Measurements from ENCODE around the gene WNK2. TPM values are rescaled to one million over a fixed set of nuclear protein-coding genes. Genes with fewer than 3 reads are reported as not detected.

Gene WNK2
- total RNA-seq, 4 donors from 2014 or later: 18.6 to 89.9 (median 40.8) TPM

- peaks cover 0 to 4% (median 0%) of the 10 kb centered on the region in 4 donors for H3K4me1 ChIP-seq
- H3K27me3 ChIP-seq: no peaks in the 10 kb centered on the region
- peak; percentile 87 for DNase-seq (ENCODE audit: extremely low spot score)
- intact Hi-C loops (cut with DNase I): no loop called here
- peaks cover 0 to 69% (median 35%) of the 10 kb centered on the region in 4 donors for H3K36me3 ChIP-seq
- 88% methylated on average over 12 of the region's 12 CpGs for WGBS
- no peak overlapping the region for H3K4me3 ChIP-seq
- TF ChIP-seq EP300 (IDR thresholded peaks at IDR 0.05): no peak
- no peak for TF ChIP-seq POLR2AphosphoS5 (IDR thresholded peaks at IDR 0.05)
- TF ChIP-seq CTCF (IDR thresholded peaks at IDR 0.05): no peak
- no peak for TF ChIP-seq POLR2A (IDR thresholded peaks at IDR 0.05; ENCODE audit: low read depth)
- no peaks in the 10 kb centered on the region for H3K9me3 ChIP-seq
- no peak overlapping the region for H3K27ac ChIP-seq (replicated peaks in 1 of 4)
Observed at GRCh38 chr9:93260263-93261066, 76.5 kb downstream of the WNK2 start.

- TF ChIP-seq POLR2A (IDR thresholded peaks at IDR 0.05; ENCODE audit: low read depth) (no peak), CTCF (IDR thresholded peaks at IDR 0.05) (no peak), EP300 (IDR thresholded peaks at IDR 0.05) (no peak), POLR2AphosphoS5 (IDR thresholded peaks at IDR 0.05) (no peak)
- Histone ChIP-seq H3K27me3 (no peaks in the 10 kb centered on the region), H3K36me3 (peaks cover 0 to 73% (median 32%) of the 10 kb centered on the region in 4 donors), H3K4me3 (no peak overlapping the region), H3K4me1 (peaks cover 0 to 4% (median 0%) of the 10 kb centered on the region in 4 donors), H3K27ac (replicated peaks in 1 of 4) (no peak overlapping the region), H3K9me3 (no peaks in the 10 kb centered on the region)
- DNase-seq (ENCODE audit: extremely low spot score): peak; percentile 78
- WGBS: 89% methylated on average over 5 of the region's 10 CpGs
- intact Hi-C loops (cut with DNase I): no loop called here
Observed at GRCh38 chr9:93261281-93261680, 77.3 kb downstream of the WNK2 start.

GRCh38 chr9:93261735-93262523 lies 78.0 kb downstream of the WNK2 start:
- H3K9me3 ChIP-seq: no peaks in the 10 kb centered on the region
- intact Hi-C loops (cut with DNase I): no loop called here
- H3K27me3 ChIP-seq: no peaks in the 10 kb centered on the region
- peaks cover 0 to 70% (median 31%) of the 10 kb centered on the region in 4 donors for H3K36me3 ChIP-seq
- H3K4me3 ChIP-seq: no peak overlapping the region
- TF ChIP-seq EP300 (IDR thresholded peaks at IDR 0.05) (no peak), POLR2A (IDR thresholded peaks at IDR 0.05; ENCODE audit: low read depth) (no peak), CTCF (IDR thresholded peaks at IDR 0.05) (no peak), POLR2AphosphoS5 (IDR thresholded peaks at IDR 0.05) (no peak)
- no peak overlapping the region for H3K27ac ChIP-seq (replicated peaks in 1 of 4)
- DNase-seq (ENCODE audit: extremely low spot score): peak; percentile 77
- H3K4me1 ChIP-seq: peaks cover 0 to 4% (median 0%) of the 10 kb centered on the region in 4 donors
- 91% methylated on average over 23 of the region's 26 CpGs for WGBS

- Histone ChIP-seq H3K9me3 (no peaks in the 10 kb centered on the region), H3K36me3 (peaks cover 0 to 70% (median 34%) of the 10 kb centered on the region in 4 donors), H3K4me1 (peaks cover 0 to 4% (median 0%) of the 10 kb centered on the region in 4 donors), H3K4me3 (no peak overlapping the region), H3K27me3 (no peaks in the 10 kb centered on the region), H3K27ac (replicated peaks in 1 of 4) (no peak overlapping the region)
- no peak for TF ChIP-seq POLR2A (IDR thresholded peaks at IDR 0.05; ENCODE audit: low read depth)
- no peak for TF ChIP-seq POLR2AphosphoS5 (IDR thresholded peaks at IDR 0.05)
- TF ChIP-seq CTCF (IDR thresholded peaks at IDR 0.05): no peak
- no peak for TF ChIP-seq EP300 (IDR thresholded peaks at IDR 0.05)
- peak; percentile 74 for DNase-seq (ENCODE audit: extremely low spot score)
- WGBS: 91% methylated on average over 15 of the region's 19 CpGs
- intact Hi-C loops (cut with DNase I): no loop called here
Observed at GRCh38 chr9:93262537-93263310, 78.8 kb downstream of the WNK2 start.

Measured in esophagus muscularis mucosa (tissue), 4 donors.